ENCODE results near the gene RGS10.

Gene RGS10

GRCh38 chr10:119454316-119454715 lies 88.2 kb downstream of the RGS10 start:
- Histone ChIP-seq H3K36me3 (ENCODE audit: low read depth) (no peaks in the 10 kb centered on the region), H3K27ac (ENCODE audit: poor library complexity, severe bottlenecking) (no peak overlapping the region), H3K4me1 (ENCODE audit: insufficient read depth, poor library complexity, severe bottlenecking) (no peaks in the 10 kb centered on the region), H3K9me3 (ENCODE audit: severe bottlenecking) (no peaks in the 10 kb centered on the region), H3K4me3 (ENCODE audit: severe bottlenecking) (no peak overlapping the region), H3K27me3 (ENCODE audit: insufficient read depth, poor library complexity, severe bottlenecking) (no peaks in the 10 kb centered on the region)
- DNase-seq (ENCODE audit: low spot score) (no peak), ATAC-seq (ENCODE audit: low read depth) (no peak)
- TF ChIP-seq, protein P1, sequence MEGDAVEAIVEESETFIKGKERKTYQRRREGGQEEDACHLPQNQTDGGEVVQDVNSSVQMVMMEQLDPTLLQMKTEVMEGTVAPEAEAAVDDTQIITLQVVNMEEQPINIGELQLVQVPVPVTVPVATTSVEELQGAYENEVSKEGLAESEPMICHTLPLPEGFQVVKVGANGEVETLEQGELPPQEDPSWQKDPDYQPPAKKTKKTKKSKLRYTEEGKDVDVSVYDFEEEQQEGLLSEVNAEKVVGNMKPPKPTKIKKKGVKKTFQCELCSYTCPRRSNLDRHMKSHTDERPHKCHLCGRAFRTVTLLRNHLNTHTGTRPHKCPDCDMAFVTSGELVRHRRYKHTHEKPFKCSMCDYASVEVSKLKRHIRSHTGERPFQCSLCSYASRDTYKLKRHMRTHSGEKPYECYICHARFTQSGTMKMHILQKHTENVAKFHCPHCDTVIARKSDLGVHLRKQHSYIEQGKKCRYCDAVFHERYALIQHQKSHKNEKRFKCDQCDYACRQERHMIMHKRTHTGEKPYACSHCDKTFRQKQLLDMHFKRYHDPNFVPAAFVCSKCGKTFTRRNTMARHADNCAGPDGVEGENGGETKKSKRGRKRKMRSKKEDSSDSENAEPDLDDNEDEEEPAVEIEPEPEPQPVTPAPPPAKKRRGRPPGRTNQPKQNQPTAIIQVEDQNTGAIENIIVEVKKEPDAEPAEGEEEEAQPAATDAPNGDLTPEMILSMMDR (IDR thresholded peaks at IDR 0.05; ENCODE audit: poor library complexity, severe bottlenecking), result no peak

DNA sequence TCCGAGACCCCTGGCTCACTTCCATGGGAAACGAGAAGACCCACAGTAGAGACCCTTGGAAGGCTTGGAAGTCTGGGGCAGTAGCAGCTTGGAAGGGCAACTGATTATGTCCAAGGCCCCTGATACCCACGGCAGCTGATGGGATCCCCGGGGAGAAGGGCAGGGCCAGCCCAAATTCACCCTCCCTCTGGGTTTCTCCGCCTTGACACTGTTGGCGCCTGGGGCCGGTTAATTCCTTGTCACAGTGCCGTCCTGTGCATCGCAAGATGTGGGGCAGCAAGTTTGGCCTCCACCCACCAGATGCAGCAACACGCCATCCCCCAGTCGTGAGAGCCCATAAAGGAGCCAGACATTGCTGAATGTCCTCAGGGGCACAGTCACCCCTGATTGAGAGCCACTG lies 89.2 kb downstream of the RGS10 start:
- Histone ChIP-seq H3K27me3 (ENCODE audit: insufficient read depth, poor library complexity, severe bottlenecking) (no peaks in the 10 kb centered on the region), H3K9me3 (ENCODE audit: severe bottlenecking) (no peaks in the 10 kb centered on the region), H3K27ac (ENCODE audit: poor library complexity, severe bottlenecking) (no peak overlapping the region), H3K4me3 (ENCODE audit: severe bottlenecking) (no peak overlapping the region), H3K36me3 (ENCODE audit: low read depth) (no peaks in the 10 kb centered on the region), H3K4me1 (ENCODE audit: insufficient read depth, poor library complexity, severe bottlenecking) (no peaks in the 10 kb centered on the region)
- TF ChIP-seq, protein P1 (IDR thresholded peaks at IDR 0.05; ENCODE audit: poor library complexity, severe bottlenecking), result no peak
- ATAC-seq (ENCODE audit: low read depth), result no peak
- DNase-seq (ENCODE audit: low spot score), result no peak

DNA sequence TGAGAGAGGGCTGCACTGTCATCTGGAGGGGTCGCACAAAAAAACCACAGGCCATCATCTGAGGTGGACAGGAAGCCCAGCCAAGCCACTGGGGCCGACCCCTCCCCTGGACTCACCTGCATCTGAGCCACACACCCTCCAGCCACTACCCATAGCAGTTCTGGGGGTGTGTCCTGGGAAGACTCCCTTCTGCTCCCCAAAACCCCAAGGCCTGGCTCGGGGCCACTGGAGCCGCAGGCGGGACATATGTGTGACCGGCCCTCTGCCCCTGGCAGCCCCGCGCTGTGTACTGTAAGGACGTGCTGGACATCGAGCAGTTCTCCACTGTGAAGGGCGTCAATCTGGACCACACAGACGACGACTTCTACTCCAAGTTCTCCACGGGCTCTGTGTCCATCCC lies 90.1 kb downstream of the RGS10 start:
- no peak overlapping the region for H3K4me3 ChIP-seq (ENCODE audit: severe bottlenecking)
- H3K9me3 ChIP-seq (ENCODE audit: severe bottlenecking), result no peaks in the 10 kb centered on the region
- no peak for DNase-seq (ENCODE audit: low spot score)
- H3K27ac ChIP-seq (ENCODE audit: poor library complexity, severe bottlenecking), result no peak overlapping the region
- TF ChIP-seq, protein P1 (IDR thresholded peaks at IDR 0.05; ENCODE audit: poor library complexity, severe bottlenecking), result no peak
- no peaks in the 10 kb centered on the region for H3K4me1 ChIP-seq (ENCODE audit: insufficient read depth, poor library complexity, severe bottlenecking)
- no peak for ATAC-seq (ENCODE audit: low read depth)
- H3K36me3 ChIP-seq (ENCODE audit: low read depth), result no peaks in the 10 kb centered on the region
- H3K27me3 ChIP-seq (ENCODE audit: insufficient read depth, poor library complexity, severe bottlenecking), result no peaks in the 10 kb centered on the region

DNA sequence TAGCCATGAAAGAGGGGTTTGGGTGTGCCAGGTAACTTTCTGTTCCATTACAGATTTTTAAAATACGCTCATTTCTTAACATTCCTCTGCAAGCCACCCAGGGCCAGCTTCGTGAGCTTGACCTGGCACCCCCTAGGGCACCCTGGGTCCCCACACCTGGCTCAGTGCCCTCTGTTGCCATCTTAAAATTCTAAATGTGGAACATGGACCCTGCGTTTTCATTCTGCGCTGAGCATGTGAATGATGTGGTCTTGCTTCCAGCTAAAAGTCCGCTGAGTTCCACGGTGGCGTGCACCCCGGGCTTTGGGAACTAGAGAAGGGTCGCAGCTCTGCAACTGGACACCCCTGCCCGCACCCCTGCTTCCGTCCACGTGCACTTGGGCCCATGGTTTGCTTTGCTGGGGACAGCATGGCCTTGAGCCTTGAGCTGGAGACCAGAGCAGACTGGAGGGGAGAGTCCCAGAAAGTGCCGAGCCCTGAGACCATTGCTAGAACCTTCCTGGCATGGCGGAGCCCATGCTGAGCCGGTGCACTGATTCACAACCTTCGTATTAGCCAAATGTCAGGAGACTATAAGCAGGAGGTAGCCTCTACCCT lies 91.1 kb downstream of the RGS10 start:
- TF ChIP-seq, protein P1 (IDR thresholded peaks at IDR 0.05; ENCODE audit: poor library complexity, severe bottlenecking), result no peak
- Histone ChIP-seq H3K36me3 (ENCODE audit: low read depth) (no peaks in the 10 kb centered on the region), H3K9me3 (ENCODE audit: severe bottlenecking) (no peaks in the 10 kb centered on the region), H3K4me3 (ENCODE audit: severe bottlenecking) (no peak overlapping the region), H3K27me3 (ENCODE audit: insufficient read depth, poor library complexity, severe bottlenecking) (no peaks in the 10 kb centered on the region), H3K4me1 (ENCODE audit: insufficient read depth, poor library complexity, severe bottlenecking) (no peaks in the 10 kb centered on the region), H3K27ac (ENCODE audit: poor library complexity, severe bottlenecking) (no peak overlapping the region)
- ATAC-seq (ENCODE audit: low read depth) (no peak), DNase-seq (ENCODE audit: low spot score) (no peak)

DNA sequence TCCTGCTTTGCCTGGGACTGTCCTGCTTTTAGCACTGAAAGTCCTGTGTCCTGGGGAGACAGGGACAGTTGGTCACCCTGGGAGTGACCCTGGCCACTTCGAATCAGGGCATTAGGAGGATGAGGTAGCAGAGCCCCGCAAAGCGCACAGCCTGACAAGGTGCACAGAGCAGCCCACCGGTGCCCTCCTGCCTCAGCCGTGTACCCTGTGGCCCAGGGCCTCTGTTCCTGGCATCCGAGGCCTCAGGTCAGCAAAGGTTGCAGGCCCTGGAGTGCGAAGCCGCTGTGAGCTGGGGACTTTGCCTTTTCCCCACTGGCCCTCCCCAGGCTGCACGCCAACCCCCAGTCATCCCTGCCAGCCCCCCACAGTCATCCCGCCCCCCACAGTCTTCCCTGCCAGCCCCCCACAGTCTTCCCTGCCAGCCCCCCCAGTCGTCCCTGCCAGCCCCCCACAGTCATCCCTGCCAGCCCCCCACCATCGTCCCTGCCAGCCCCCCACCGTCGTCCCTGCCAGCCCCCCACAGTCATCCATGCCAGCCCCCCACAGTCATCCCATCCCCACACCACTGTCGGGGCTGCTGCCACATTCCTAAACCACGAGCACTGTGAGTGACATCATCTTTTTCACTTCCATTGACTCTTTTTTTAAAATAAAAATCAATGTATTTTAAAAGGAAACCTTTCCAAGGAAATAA lies 91.8 kb downstream of the RGS10 start:
- Histone ChIP-seq H3K4me1 (ENCODE audit: insufficient read depth, poor library complexity, severe bottlenecking) (no peaks in the 10 kb centered on the region), H3K27me3 (ENCODE audit: insufficient read depth, poor library complexity, severe bottlenecking) (no peaks in the 10 kb centered on the region), H3K4me3 (ENCODE audit: severe bottlenecking) (no peak overlapping the region), H3K36me3 (ENCODE audit: low read depth) (no peaks in the 10 kb centered on the region), H3K27ac (ENCODE audit: poor library complexity, severe bottlenecking) (no peak overlapping the region), H3K9me3 (ENCODE audit: severe bottlenecking) (no peaks in the 10 kb centered on the region)
- ATAC-seq (ENCODE audit: low read depth) (no peak), DNase-seq (ENCODE audit: low spot score) (no peak)
- TF ChIP-seq, protein P1 (IDR thresholded peaks at IDR 0.05; ENCODE audit: poor library complexity, severe bottlenecking), result no peak

All from RWPE2 (cell line).